CD4-positive, alpha-beta T cell treated with Interleukin-6 for 4 hours (primary cell): ENCODE data around the gene NCOA1.
"Not testable (repeated sequence)": the region's sequence is repeated elsewhere in the genome, so short reads cannot be mapped to it uniquely, and the experiment has no call there.

Experiments
- DNase-seq: peaks from one replicate; pipeline ENCODE4 v3.0.0-alpha.2; 2020; ENCODE audit warnings: mixed read lengths

Gene NCOA1

GRCh38 chr2:24542269-24542872 lies 51.3 kb downstream of the NCOA1 start:
- no peak for DNase-seq

- no peak for DNase-seq
Measured at GRCh38 chr2:24543252-24543651, 52.2 kb downstream of the NCOA1 start.

- DNase-seq = peak; percentile 9
Measured at GRCh38 chr2:24544456-24545115, 53.5 kb downstream of the NCOA1 start.

GRCh38 chr2:24546669-24547068 lies 55.6 kb downstream of the NCOA1 start:
- no peak for DNase-seq

GRCh38 chr2:24548058-24548457 lies 57.0 kb downstream of the NCOA1 start:
- no peak for DNase-seq

GRCh38 chr2:24550301-24550700 lies 59.2 kb downstream of the NCOA1 start:
- DNase-seq = not testable (repeated sequence)

- DNase-seq = no peak
Measured at GRCh38 chr2:24551016-24551415, 60.0 kb downstream of the NCOA1 start.

GRCh38 chr2:24552836-24553235 lies 61.8 kb downstream of the NCOA1 start:
- no peak for DNase-seq

- DNase-seq = no peak
Measured at GRCh38 chr2:24558781-24559472, 67.9 kb downstream of the NCOA1 start.

- DNase-seq = no peak
Measured at GRCh38 chr2:24559473-24560113, 68.5 kb downstream of the NCOA1 start.

GRCh38 chr2:24565537-24565936 lies 74.5 kb downstream of the NCOA1 start:
- no peak for DNase-seq

GRCh38 chr2:24566209-24566608 lies 75.2 kb downstream of the NCOA1 start:
- DNase-seq = no peak

GRCh38 chr2:24566630-24567029 lies 75.6 kb downstream of the NCOA1 start:
- no peak for DNase-seq

GRCh38 chr2:24568551-24568950 lies 77.5 kb downstream of the NCOA1 start:
- no peak for DNase-seq

- not testable (repeated sequence) for DNase-seq
Measured at GRCh38 chr2:24569565-24569964, 78.5 kb downstream of the NCOA1 start.

GRCh38 chr2:24570225-24570624 lies 79.2 kb downstream of the NCOA1 start:
- no peak for DNase-seq

- DNase-seq = no peak
Measured at GRCh38 chr2:24571828-24572442, 80.9 kb downstream of the NCOA1 start.

- no peak for DNase-seq
Measured at GRCh38 chr2:24576146-24576545, 85.1 kb downstream of the NCOA1 start.

GRCh38 chr2:24576617-24577016 lies 85.6 kb downstream of the NCOA1 start:
- no peak for DNase-seq

GRCh38 chr2:24577481-24577880 lies 86.4 kb downstream of the NCOA1 start:
- DNase-seq = no peak

GRCh38 chr2:24579053-24579803 lies 88.2 kb downstream of the NCOA1 start:
- no peak for DNase-seq

GRCh38 chr2:24580561-24580960 lies 89.5 kb downstream of the NCOA1 start:
- DNase-seq = no peak
